ENCODE measurements around the gene TOR1AIP2. TPM values are rescaled to one million over a fixed set of nuclear protein-coding genes. Genes with fewer than 3 reads are reported as not detected.

Gene TOR1AIP2
- total and polyA plus RNA-seq, 10 of the 15 experiments (the other 5 are each of a cell fraction or from before 2014, with no cell fraction given), result 5.3 to 38.9 (median 15.4) TPM

- no peak for TF ChIP-seq ZBTB11 (CRISPR knock-in tag; IDR thresholded peaks at IDR 0.05)
- no peak for TF ChIP-seq RUNX3 (IDR thresholded peaks at IDR 0.05; ENCODE audit: low read length)
- TF ChIP-seq ELK1 (IDR thresholded peaks at IDR 0.05; ENCODE audit: low read depth, low read length), result no peak
- TF ChIP-seq E2F4 (IDR thresholded peaks at IDR 0.05; ENCODE audit: low read depth, low read length), result no peak
- no peak for TF ChIP-seq YBX1 (IDR thresholded peaks at IDR 0.05)
- TF ChIP-seq PAX5 (IDR thresholded peaks at IDR 0.05; ENCODE audit: borderline replicate concordance, low read depth, low read length), result no peak
- TF ChIP-seq IKZF1 (conservative IDR thresholded peaks at IDR 0.05), result no peak
- no peak for TF ChIP-seq ATF3 (IDR thresholded peaks at IDR 0.05; ENCODE audit: borderline replicate concordance, extremely low read depth, low read depth, low read length)
- peak; percentile 73 for TF ChIP-seq RAD21 (IDR thresholded peaks at IDR 0.05; ENCODE audit: insufficient read depth, low read depth, low read length)
- TF ChIP-seq IRF4 (IDR thresholded peaks at IDR 0.05; ENCODE audit: low read depth, low read length), result no peak
- TF ChIP-seq ETV6 (conservative IDR thresholded peaks at IDR 0.05 in 1 of 2, IDR thresholded peaks at IDR 0.05 in 1 of 2; ENCODE audit: borderline replicate concordance in 1 of 2, low read depth in 1 of 2), result no peak
- TF ChIP-seq POU2F2 (IDR thresholded peaks at IDR 0.05; ENCODE audit: borderline replicate concordance, low read depth, low read length), result 0 out of 3 replicates have a peak, but pooled peaks have one; percentile 13
- TF ChIP-seq BACH1 (IDR thresholded peaks at IDR 0.05; ENCODE audit: borderline replicate concordance), result no peak
- TF ChIP-seq YY1 (IDR thresholded peaks at IDR 0.05; ENCODE audit: low read depth, low read length), result 0 out of 2 replicates have a peak, but pooled peaks have one; percentile 32
- TF ChIP-seq CTCF (IDR thresholded peaks at IDR 0.05 in 2 of 3, conservative IDR thresholded peaks at IDR 0.05 in 1 of 3; ENCODE audit: control insufficient read depth in 2 of 3, extremely low read depth in 1 of 3, insufficient read depth in 1 of 3, low read depth in 3 of 3, low read length in 3 of 3), result peak; percentile 80 to 94 (median 89)
- no peak for TF ChIP-seq HDAC2 (IDR thresholded peaks at IDR 0.05)
- peak; percentile 88 for TF ChIP-seq SMC3 (IDR thresholded peaks at IDR 0.05; ENCODE audit: borderline replicate concordance, low read length)
- TF ChIP-seq NKRF (conservative IDR thresholded peaks at IDR 0.05), result no peak
Observed at GRCh38 chr1:179809506-179810366, 67.9 kb downstream of the TOR1AIP2 start (continued).
